Myocyte (in vitro differentiated cells): ENCODE measurements around the gene MRGPRX4. TPM values are rescaled to one million over a fixed set of nuclear protein-coding genes. Genes with fewer than 3 reads are reported as not detected.

Experiments used
- DNase-seq: peaks from one replicate; pipeline ENCODE4 v3.0.0-alpha.2; 2012; ENCODE audit warnings: low read depth
- total RNA-seq: library from RNA; depleted of rRNA; stranded (reverse); fragments of >200 nt; gene quantifications from 2 replicates; pipeline ENCODE4 v1.2.3, GENCODE V29; 2014

Gene MRGPRX4
- total RNA-seq, 1 donor from 2014 or later = not detected

DNA sequence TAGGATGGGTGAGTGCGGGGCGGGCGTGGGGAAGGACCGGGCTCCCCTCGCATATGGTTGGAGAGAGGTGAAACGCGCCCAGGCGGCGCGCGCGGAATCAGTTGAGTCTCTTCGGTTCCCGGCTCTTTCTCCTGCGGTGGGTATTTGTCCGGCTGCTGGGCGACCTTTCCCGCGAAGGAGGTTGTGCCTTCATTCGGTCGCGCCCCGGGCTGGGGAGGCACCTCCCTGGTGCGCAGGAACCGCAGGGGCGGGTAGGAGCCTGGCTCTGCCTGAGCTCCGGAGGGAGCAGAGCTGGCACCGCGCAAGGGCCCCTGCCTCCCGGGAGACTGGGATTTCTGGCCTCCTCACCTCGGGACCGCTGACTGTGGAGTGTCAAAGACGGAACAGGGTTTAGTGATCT is 36.4 kb downstream of the MRGPRX4 start:
- no peak for DNase-seq

DNA sequence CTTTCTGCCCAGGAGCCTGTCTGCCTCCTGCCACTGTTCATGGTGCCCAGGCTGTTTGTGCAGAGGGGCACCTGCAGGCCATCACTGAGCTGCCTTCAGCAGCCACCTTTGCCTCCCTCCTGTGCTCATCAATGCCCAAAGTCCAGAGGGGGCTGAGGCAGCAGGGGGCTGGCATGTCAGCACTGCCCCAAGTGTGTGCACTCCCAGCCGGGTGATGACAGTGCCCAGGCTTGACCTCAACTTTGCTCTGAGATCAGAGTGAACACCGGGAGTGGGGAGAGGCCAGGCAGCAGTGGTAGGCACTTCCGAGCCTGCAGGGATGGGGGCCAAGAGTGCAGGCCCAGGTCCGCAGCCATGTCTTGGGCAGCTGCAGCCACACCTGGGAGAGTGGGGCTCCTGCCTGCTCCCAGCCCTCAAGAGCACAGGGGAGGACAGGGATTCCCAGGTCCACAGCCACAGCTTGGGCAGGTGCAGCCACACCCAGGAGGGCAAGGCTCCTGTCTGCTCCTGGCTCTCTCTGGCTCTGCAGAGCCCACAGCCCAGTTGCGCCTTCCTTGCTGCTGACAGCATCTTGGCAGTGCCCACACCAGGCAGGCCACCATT is 48.7 kb downstream of the MRGPRX4 start:
- no peak for DNase-seq

DNA sequence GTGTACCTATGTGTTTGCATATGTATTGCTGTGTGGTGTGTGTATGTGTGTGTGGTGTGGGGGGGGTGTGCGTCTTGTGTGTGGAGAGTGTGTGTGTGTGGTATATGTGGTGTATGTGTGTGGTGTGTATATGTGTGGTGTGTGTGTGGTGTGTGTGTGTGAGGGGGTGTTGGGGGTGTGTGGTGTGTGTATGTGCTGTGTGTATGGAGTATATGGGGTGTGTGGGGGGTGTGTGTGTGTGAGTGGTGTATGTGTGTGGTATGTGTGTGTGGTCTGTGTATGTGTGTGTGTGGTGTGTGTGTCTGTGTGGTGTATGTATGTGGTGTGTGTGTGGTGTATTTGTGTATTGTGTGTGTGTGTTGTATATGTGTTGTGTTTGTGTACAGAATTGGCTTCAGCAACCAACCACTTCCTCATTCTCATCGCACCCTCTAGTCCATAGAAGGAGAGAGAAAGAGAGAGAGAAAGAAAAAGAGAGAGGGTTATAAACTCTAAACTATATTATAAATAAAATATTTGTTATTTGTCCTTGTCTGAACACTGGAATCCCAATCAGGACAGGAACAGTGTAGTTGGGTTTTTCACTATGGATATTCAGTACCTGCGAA is 50.3 kb downstream of the MRGPRX4 start:
- no peak for DNase-seq

Other genes with a start within 250 kb of the MRGPRX4 start
- 10.8 and 16.6 TPM in 2 replicates for gene SERGEF, start 159.8 kb upstream of the MRGPRX4 start, total RNA-seq
- gene TPH1, start 126.6 kb upstream of the MRGPRX4 start, total RNA-seq = not detected in 2 replicates
- 6.3 and 8.2 TPM in 2 replicates for gene SAAL1, start 66.8 kb upstream of the MRGPRX4 start, total RNA-seq
- not detected in 2 replicates for gene MRGPRX3, start 40.3 kb upstream of the MRGPRX4 start, total RNA-seq
- gene SAA4, start 64.0 kb downstream of the MRGPRX4 start, total RNA-seq = not detected in 2 replicates
- not detected in 2 replicates for gene SAA2, start 75.8 kb downstream of the MRGPRX4 start, total RNA-seq
- 0.32 TPM in 1 of 2 replicates, not detected in the other for gene SAA1, start 93.4 kb downstream of the MRGPRX4 start, total RNA-seq
- 19.5 and 27.5 TPM in 2 replicates for gene HPS5, start 149.3 kb downstream of the MRGPRX4 start, total RNA-seq
- 70.1 and 77.4 TPM in 2 replicates for gene GTF2H1, start 149.7 kb downstream of the MRGPRX4 start, total RNA-seq
- gene LDHA, start 221.7 kb downstream of the MRGPRX4 start, total RNA-seq = 316 and 487 TPM in 2 replicates
- not detected in 2 replicates for gene LDHC, start 239.5 kb downstream of the MRGPRX4 start, total RNA-seq